Fibroblast of pulmonary artery (primary cell): Measurements from ENCODE around the gene CENPP.

Experiments
- DNase-seq: peaks from one replicate; pipeline ENCODE4 v3.0.0-alpha.2; 2010; ENCODE audit warnings: low read depth
- H3K4me3 ChIP-seq: replicated peaks from 2 replicates; pipeline ENCODE4 v1.5.1; 2011; ENCODE audit warnings: low read depth, mild to moderate bottlenecking, control low read depth, low read length, moderate library complexity
- TF ChIP-seq, protein P1 (sequence below): IDR thresholded peaks from 2 replicates; pipeline ENCODE4 v1.5.1; 2011; ENCODE audit warnings: mild to moderate bottlenecking, control low read depth, low read length, inconsistent platforms; ENCODE audit errors: missing control alignments

The CENPP gene

GRCh38 chr9:92291577-92291976, 34.2 kb upstream of the CENPP start:
- H3K4me3 ChIP-seq: peak overlapping the region; percentile 81

DNA sequence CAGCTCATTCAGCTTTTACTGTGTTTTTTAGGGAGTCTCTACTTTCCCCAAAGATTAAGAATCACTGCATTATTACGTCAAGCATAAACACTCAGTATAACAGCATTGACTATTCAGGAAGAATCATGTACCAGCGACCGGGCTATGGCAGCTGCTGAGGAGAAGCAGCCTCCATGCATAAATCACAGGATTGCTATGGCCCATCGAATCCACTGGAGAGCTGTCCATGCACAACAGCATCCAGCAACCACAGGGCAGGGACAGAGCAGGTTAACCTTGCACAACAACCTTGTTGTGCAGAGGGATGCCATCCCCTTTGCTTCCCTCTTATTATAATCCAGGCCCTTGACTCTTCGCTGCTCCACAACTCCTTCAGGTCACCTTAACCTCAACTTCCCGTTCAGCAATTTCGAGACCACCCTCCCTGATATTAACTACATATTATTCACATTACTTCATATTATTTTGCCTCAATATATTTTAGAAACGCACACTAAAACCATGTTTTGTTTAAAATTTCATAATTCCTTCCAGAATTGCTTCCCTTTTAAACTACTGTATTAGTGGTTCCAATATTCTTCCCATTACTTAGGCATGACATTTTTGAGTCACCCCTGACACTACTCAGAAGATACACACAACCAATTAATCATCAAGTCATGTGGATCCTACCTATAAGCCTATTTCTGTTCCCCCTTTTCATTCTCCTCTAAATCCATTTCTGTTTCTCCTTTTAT, 33.2 kb upstream of the CENPP start:
- no peak for DNase-seq
- TF ChIP-seq, protein P1, sequence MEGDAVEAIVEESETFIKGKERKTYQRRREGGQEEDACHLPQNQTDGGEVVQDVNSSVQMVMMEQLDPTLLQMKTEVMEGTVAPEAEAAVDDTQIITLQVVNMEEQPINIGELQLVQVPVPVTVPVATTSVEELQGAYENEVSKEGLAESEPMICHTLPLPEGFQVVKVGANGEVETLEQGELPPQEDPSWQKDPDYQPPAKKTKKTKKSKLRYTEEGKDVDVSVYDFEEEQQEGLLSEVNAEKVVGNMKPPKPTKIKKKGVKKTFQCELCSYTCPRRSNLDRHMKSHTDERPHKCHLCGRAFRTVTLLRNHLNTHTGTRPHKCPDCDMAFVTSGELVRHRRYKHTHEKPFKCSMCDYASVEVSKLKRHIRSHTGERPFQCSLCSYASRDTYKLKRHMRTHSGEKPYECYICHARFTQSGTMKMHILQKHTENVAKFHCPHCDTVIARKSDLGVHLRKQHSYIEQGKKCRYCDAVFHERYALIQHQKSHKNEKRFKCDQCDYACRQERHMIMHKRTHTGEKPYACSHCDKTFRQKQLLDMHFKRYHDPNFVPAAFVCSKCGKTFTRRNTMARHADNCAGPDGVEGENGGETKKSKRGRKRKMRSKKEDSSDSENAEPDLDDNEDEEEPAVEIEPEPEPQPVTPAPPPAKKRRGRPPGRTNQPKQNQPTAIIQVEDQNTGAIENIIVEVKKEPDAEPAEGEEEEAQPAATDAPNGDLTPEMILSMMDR: no peak
- peak overlapping the region; percentile 81 for H3K4me3 ChIP-seq

More at GRCh38 chr9:92291577-92291976, 34.2 kb upstream of the CENPP start:
- no peak for DNase-seq
- TF ChIP-seq, protein P1: no peak

GRCh38 chr9:92293075-92293354, 32.7 kb upstream of the CENPP start:
- no peak for DNase-seq
- TF ChIP-seq, protein P1: no peak
- peak overlapping the region; percentile 81 for H3K4me3 ChIP-seq

DNA sequence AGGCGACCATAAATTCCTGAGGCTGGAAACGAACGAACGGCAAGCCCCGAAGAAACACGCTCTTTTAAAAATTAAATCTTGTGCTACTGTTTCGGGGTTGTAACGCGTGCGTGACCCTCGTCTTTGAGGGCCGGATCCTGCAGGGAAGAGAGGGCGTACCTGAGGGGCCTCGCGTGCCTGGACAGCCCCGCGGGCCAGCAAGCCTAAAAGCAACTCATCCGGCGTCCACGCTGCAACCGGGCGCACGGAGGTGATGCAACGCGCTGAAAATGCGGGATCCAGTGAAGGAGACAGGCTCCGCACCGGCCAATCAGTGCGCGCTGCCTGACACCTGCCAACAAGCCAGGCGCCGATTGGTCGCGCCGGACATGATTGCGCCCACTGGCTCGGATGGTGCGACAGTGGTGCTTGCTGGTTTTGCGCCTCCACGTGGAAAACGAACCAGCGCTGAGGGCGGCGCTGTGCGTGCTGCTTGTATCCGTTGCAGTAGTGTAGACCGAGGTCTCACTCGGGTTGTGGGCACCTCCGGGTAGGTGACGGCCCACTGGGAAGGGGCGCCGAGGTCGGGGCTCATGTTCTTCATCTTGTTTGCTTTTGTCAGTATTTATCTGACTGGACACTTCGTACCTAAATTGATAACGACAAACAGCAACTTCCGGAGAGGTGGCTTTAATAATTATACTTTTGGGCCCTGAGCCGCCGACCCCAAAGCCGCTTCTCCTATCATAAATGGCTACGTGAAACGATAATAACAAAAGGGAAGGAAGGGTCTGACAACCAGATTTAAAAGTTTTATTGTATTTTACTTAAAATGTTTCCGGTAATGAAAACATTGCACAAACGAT, 32.1 kb upstream of the CENPP start, which contains the start of gene IARS1:
IARS1 (minus strand) TSS at position 246 of the 845 bp plus-strand sequence. CDS start 4,278 bp downstream, outside the sequence.
- TF ChIP-seq, protein P1: peak; percentile 25
- peak; percentile 99 for DNase-seq
- peak within 1 kb of the TSS; percentile 81 for H3K4me3 ChIP-seq

DNA sequence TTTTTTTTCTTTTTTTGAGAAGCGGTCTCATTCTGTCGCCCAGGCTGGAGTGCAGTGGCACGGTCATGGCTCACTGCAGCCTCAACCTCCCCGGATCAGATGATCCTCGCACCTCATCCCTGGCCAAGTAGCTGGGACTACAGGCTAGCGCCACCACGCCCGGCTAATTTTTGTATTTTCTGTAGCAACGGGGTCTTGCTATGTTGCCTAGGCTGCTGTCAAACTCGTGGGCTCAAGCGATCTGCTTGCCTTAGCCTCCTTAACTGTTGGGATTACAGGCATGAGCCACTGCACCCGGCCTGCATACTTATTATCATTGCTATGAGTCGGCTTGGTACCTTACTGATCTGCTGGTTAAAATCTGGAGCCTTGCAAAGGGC, 31.5 kb upstream of the CENPP start:
- TF ChIP-seq, protein P1: no peak
- H3K4me3 ChIP-seq: peak overlapping the region; percentile 81
- DNase-seq: no peak

- TF ChIP-seq, protein P1: no peak
- DNase-seq: no peak
- no peak overlapping the region for H3K4me3 ChIP-seq
Observed at GRCh38 chr9:92295240-92295790, 30.4 kb upstream of the CENPP start.
